Frontal cortex (tissue), 4 donors: Measurements from ENCODE around the gene SHROOM2. TPM values are rescaled to one million over a fixed set of nuclear protein-coding genes. Genes with fewer than 3 reads are reported as not detected.
"Not testable (repeated sequence)": the region's sequence is repeated elsewhere in the genome, so short reads cannot be mapped to it uniquely, and the experiment has no call there.

Experiments used
- DNase-seq, 2 donors: peaks; one replicate each; pipeline ENCODE4 v3.0.0; 2012; ENCODE audit warnings: low spot score in 2 of 2
- FAIRE-seq: peaks from 2 replicates; lab custom pipeline; 2012; peaks lifted over from hg19 to GRCh38; lab: Jason Lieb, UNC
- total RNA-seq: library from RNA; depleted of rRNA; stranded (reverse); fragments of >200 nt; gene quantifications from one replicate; pipeline ENCODE4 v1.2.3, GENCODE V29; 2014
- donor health status: control.
- donor health status: control.
- donor health status: control.

Gene SHROOM2
- total RNA-seq, 1 donor from 2014 or later, result 19.2 TPM

- DNase-seq (no peak), FAIRE-seq (no peak)
Observed at GRCh38 chrX:9772943-9773342, 13.3 kb upstream of the SHROOM2 start.

GRCh38 chrX:9775930-9776329, 10.3 kb upstream of the SHROOM2 start:
- DNase-seq (no peak), FAIRE-seq (no peak)

DNA sequence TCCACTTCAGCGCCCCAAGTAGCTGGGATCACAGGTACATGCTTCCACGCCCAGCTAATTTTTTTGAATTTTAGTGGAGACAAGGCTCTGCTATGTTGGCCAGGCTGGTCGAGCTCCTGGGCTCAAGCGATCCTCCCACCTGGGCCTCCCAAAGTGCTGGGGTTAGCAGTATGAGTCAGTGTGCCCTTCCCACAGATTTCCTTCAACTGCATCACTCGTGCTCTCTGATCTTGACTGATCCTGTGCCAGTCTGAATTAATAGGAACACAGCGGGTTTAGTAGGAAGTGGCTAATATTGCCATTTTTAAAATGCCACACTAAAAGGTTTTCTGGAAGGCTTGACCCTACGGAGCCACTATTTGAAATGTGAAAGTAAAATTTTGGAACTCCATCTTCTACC, 4.3 kb upstream of the SHROOM2 start:
- DNase-seq (no peak), FAIRE-seq (no peak)

DNA sequence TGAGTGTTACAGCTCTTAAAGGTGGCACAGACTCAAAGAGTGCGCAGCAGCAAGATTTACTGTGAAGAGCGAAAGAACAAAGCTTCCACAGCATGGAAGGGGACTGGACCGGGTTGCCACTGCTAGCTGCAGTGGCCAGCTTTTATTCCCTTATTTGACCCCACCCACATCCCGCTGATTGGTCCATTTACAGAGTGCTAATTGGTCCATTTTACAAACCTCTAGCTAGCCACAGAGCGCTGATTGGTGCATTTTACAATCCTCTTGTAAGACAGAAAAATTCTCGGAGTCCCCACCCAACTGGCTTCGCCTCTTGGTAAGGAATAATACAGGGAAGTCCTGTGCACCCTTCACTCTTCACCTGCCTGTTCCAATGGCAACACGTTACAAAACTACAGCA, 1.9 kb upstream of the SHROOM2 start:
- FAIRE-seq (no peak), DNase-seq (no peak)

GRCh38 chrX:9785254-9785943, 830 bp upstream of the SHROOM2 start:
- no peak for DNase-seq
- no peak for FAIRE-seq

DNA sequence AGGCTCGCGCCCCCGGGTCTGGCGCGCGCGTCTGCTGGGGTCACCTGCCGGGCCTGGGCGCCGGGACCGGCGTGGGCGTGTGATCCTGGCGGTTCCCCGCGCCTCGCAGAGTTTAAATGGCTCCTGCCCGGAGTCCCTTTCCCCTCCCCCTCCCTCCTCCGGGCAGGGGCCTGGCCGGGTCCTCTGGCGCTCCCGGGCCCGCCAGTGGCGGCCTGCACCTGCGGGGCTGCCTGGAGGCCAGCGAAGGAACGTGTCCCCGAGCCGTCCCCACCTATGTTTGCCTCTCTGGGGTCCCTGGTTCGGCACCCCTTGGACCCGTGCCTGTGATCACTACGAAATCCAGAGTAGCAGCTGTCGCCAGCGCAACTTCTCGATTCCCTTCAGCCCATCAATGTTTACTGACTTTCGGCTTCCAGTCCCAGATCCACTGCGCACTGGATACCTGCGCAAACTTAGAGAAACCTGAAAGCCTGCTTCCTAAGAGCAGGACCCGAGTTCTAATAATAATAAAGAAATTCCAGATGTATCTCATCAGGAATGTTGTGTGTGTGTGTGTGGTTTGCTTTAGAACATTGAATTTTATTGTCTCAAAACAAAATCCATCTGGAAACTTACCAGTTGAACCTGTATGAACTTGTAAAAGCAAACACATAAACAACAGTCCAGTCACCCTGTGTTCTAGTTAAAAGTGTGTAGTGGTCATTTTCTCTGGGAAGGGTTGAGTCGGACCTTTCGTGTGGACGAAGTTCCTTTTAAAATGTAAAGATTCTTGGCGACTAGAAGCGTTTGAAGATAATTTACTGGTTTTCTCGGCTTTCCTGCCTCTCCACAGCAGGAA, 788 bp downstream of the SHROOM2 start:
- no peak for DNase-seq
- no peak for FAIRE-seq

DNA sequence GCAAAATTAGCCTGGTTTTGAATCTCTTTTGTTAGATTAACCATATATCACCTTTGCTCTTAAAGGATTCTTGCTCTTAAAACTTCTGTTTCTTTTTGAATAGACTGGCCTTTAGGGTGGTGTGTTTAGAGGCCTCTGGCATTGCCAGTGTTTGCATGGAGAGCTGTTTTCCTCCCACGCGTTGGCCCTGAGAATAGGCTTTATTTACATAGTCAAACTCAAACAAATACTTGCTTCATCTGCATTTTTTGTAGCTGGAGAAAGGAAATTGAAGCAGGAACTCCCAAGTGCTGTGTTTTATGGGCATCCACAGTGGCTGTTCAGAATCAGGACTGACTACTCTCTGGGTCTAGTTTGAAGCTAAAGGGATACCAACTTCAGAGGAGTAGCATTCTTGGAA, 2.7 kb downstream of the SHROOM2 start:
- FAIRE-seq (no peak), DNase-seq (no peak)

DNA sequence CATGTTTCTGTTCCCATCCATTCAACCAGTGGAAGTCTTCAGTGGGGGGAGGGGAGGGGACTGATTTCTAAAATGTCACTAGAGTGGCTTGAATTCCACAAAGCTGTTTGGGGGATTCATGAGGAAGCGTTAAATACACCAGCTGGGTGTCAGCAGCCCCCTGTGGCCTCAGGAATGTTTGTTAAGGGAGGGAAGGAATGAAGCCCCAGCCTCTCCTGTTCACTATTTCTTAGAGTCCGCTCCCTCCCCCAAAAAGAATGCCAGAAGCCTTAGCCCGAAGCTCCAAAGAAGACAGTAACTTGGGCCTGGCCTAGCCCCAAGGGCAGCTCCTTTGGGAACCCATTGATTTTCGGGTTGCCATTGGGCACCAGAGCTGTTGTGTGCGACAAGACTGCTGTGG, 3.3 kb downstream of the SHROOM2 start:
- DNase-seq (no peak), FAIRE-seq (no peak)

GRCh38 chrX:9790866-9791265, 4.6 kb downstream of the SHROOM2 start:
- no peak for FAIRE-seq
- DNase-seq, result no peak

GRCh38 chrX:9794495-9794894, 8.3 kb downstream of the SHROOM2 start:
- no peak for DNase-seq
- no peak for FAIRE-seq

- DNase-seq (no peak), FAIRE-seq (no peak)
Observed at GRCh38 chrX:9797384-9798360, 11.4 kb downstream of the SHROOM2 start.

DNA sequence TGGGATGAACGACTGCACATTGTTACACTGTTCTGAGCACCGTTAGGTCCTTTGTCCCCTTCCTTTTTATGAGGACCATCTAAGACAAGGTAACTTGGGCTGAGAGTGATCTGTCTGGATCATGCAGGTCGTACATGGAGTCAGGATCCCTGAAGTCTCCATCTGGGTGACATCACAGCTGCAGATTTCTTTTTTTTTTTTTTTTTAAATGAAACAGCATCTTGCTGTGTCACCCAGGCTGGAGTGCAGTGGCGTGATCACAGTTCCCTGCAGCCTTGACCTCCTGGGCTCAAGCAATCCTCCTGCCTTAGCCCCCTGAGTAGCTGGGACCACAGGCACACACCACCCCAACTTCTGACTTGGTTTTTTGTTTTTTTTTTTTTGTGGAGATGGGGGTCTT, 16.5 kb downstream of the SHROOM2 start:
- FAIRE-seq (no peak), DNase-seq (no peak)

- DNase-seq, result no peak
- no peak for FAIRE-seq
Observed at GRCh38 chrX:9804444-9804843, 18.2 kb downstream of the SHROOM2 start.

- FAIRE-seq (no peak), DNase-seq (no peak)
Observed at GRCh38 chrX:9805956-9806355, 19.7 kb downstream of the SHROOM2 start.

GRCh38 chrX:9807355-9808182, 21.3 kb downstream of the SHROOM2 start:
- DNase-seq (no peak), FAIRE-seq (no peak)

GRCh38 chrX:9809876-9810275, 23.6 kb downstream of the SHROOM2 start:
- not testable (repeated sequence) for FAIRE-seq, DNase-seq

DNA sequence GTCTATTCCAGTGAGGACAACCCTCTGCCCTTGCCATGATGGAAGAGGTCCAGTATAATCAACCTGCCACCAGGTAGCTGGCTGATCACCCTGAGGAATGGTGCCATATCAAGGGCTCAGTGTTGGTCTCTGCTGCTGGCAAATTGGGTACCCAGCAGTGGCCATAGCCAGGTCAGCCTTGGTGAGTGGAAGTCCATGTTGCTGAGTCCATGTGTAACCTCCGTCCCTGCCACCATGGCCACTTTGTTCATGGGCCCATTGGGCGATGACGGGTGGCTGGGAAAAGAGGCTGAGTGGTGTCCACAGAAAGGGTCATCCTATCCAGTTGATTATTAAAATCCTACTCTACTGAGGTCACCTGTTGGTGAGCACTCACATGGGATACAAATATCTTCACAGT, 24.9 kb downstream of the SHROOM2 start:
- not testable (repeated sequence) for FAIRE-seq, DNase-seq

DNA sequence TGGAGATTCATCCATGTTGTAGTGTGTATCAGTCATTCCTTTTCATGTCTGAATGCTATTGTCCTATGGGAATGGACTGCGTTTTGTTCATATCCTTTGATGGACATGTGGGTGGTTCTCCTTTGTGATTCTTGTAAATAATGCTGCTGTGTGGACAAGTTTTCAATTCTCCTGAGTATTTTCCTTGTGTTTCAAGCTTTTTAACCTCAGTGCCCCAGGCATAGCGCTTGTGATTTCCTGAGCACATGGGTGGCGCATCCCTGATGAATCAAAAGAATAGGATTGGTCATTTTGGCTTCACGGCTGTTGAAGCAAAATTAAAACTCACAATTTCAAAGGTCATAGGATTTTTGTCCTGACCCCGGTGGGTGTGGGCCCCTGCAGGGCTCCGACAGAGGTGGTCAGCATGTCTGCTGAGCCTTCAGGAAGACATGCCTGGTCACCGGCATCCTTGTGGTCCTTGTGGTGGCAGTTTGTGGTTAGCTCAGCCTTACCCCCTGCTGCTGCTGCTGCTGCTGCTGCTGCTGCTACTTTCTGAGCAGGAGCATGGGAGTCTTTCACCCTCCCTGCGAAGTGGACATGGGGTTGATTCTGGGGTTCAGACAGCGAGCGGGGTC, 30.0 kb downstream of the SHROOM2 start:
- DNase-seq, result no peak
- no peak for FAIRE-seq

DNA sequence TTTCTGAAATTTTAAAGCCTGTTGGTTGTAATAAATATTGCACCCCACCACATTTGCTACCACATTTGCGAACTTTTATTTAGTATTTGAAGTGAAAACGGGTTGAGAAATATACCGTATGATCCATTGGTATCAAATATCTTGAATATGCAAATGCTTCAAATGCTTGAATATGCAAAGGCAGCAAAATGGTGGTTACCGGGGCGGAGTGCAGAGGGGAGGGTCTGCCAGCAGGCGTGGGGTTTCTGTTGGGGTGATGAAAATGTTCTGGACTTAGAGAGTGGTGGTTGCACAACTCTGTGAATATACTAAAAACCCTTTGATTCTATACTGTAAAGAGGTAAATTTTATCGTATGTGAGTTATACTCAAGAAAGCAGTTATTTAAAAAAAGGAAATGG, 35.3 kb downstream of the SHROOM2 start:
- no peak for FAIRE-seq
- DNase-seq, result no peak
